Measurements from ENCODE around the gene HIVEP2. TPM values are rescaled to one million over a fixed set of nuclear protein-coding genes. Genes with fewer than 3 reads are reported as not detected.

The HIVEP2 gene
- total RNA-seq, 2 experiments from 2014 or later = 48.4 to 48.6 TPM

GRCh38 chr6:142728910-142729481, 216.0 kb downstream of the HIVEP2 start:
- peak overlapping the region; percentile 1 for H3K27ac Mint-ChIP-seq
- peak overlapping the region; percentile 72 for H3K4me3 Mint-ChIP-seq
- POLR2A ChIA-PET = interaction anchor here (1.2 to 2.0 kb wide), 2 partner anchors 9 to 198 kb away, joined by 3 to 6 read pairs; no protein-coding TSS in a partner anchor
- Histone ChIP-seq H3K4me3 (ENCODE audit: low read length) (peak overlapping the region; percentile 24), H3K36me3 (ENCODE audit: insufficient read depth, low read length) (no peaks in the 10 kb centered on the region), H3K9me3 (ENCODE audit: control insufficient read depth in 1 of 2, insufficient read depth in 1 of 2, low read length in 2 of 2) (no peaks in the 10 kb centered on the region), H3K27ac (ENCODE audit: low read depth in 1 of 2, low read length in 2 of 2) (no peak overlapping the region), H3K27me3 (ENCODE audit: control insufficient read depth in 1 of 2, insufficient read depth in 2 of 2, low read length in 2 of 2) (no peaks in the 10 kb centered on the region), H3K4me1 (ENCODE audit: insufficient read depth, low read length) (peaks cover 11% of the 10 kb centered on the region)
- no peak for ATAC-seq (ENCODE audit: poor library complexity)
- CTCF ChIA-PET = no interaction called here
- TF ChIP-seq, protein P1, sequence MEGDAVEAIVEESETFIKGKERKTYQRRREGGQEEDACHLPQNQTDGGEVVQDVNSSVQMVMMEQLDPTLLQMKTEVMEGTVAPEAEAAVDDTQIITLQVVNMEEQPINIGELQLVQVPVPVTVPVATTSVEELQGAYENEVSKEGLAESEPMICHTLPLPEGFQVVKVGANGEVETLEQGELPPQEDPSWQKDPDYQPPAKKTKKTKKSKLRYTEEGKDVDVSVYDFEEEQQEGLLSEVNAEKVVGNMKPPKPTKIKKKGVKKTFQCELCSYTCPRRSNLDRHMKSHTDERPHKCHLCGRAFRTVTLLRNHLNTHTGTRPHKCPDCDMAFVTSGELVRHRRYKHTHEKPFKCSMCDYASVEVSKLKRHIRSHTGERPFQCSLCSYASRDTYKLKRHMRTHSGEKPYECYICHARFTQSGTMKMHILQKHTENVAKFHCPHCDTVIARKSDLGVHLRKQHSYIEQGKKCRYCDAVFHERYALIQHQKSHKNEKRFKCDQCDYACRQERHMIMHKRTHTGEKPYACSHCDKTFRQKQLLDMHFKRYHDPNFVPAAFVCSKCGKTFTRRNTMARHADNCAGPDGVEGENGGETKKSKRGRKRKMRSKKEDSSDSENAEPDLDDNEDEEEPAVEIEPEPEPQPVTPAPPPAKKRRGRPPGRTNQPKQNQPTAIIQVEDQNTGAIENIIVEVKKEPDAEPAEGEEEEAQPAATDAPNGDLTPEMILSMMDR (IDR thresholded peaks at IDR 0.05) = no peak
- peaks cover 51% of the 10 kb centered on the region for H3K4me1 Mint-ChIP-seq (ENCODE audit: low read depth)
- H3K27me3 Mint-ChIP-seq = no peaks in the 10 kb centered on the region
- no peak for DNase-seq
- H3K9me3 Mint-ChIP-seq = peaks cover 4% of the 10 kb centered on the region
- H3K36me3 Mint-ChIP-seq (ENCODE audit: low read depth) = no peaks in the 10 kb centered on the region
- intact Hi-C loops (cut with DNase I, micrococcal nuclease) = no loop called here

- Histone ChIP-seq H3K4me1 (ENCODE audit: insufficient read depth, low read length) (peaks cover 11% of the 10 kb centered on the region), H3K9me3 (ENCODE audit: control insufficient read depth in 1 of 2, insufficient read depth in 1 of 2, low read length in 2 of 2) (no peaks in the 10 kb centered on the region), H3K36me3 (ENCODE audit: insufficient read depth, low read length) (no peaks in the 10 kb centered on the region), H3K4me3 (ENCODE audit: low read length) (no peak overlapping the region), H3K27me3 (ENCODE audit: control insufficient read depth in 1 of 2, insufficient read depth in 2 of 2, low read length in 2 of 2) (no peaks in the 10 kb centered on the region), H3K27ac (ENCODE audit: low read depth in 1 of 2, low read length in 2 of 2) (no peak overlapping the region)
- peak overlapping the region; percentile 1 for H3K27ac Mint-ChIP-seq
- peaks cover under 1% of the 10 kb centered on the region for H3K9me3 Mint-ChIP-seq
- ATAC-seq (ENCODE audit: poor library complexity) = no peak
- H3K4me1 Mint-ChIP-seq (ENCODE audit: low read depth) = peaks cover 48% of the 10 kb centered on the region
- POLR2A ChIA-PET = interaction anchor here (1.2 to 2.0 kb wide), 2 partner anchors 9 to 199 kb away, joined by 3 to 6 read pairs; no protein-coding TSS in a partner anchor
- DNase-seq = no peak
- H3K36me3 Mint-ChIP-seq (ENCODE audit: low read depth) = no peaks in the 10 kb centered on the region
- H3K27me3 Mint-ChIP-seq = no peaks in the 10 kb centered on the region
- TF ChIP-seq, protein P1 (IDR thresholded peaks at IDR 0.05) = no peak
- peak overlapping the region; percentile 38 for H3K4me3 Mint-ChIP-seq
- CTCF ChIA-PET = no interaction called here
- intact Hi-C loops (cut with DNase I, micrococcal nuclease) = no loop called here
Observed at GRCh38 chr6:142728364-142728763, 216.6 kb downstream of the HIVEP2 start.

- peaks cover 9% of the 10 kb centered on the region for H3K4me1 ChIP-seq (ENCODE audit: insufficient read depth, low read length)
- H3K4me3 ChIP-seq (ENCODE audit: low read length) = no peak overlapping the region
- ATAC-seq (ENCODE audit: poor library complexity) (no peak), DNase-seq (no peak)
- Mint-ChIP-seq H3K4me3 (no peak overlapping the region), H3K4me1 (ENCODE audit: low read depth) (peaks cover 31% of the 10 kb centered on the region), H3K36me3 (ENCODE audit: low read depth) (no peaks in the 10 kb centered on the region), H3K27ac (no peak overlapping the region), H3K9me3 (no peaks in the 10 kb centered on the region), H3K27me3 (no peaks in the 10 kb centered on the region)
- no peaks in the 10 kb centered on the region for H3K9me3 ChIP-seq (ENCODE audit: control insufficient read depth in 1 of 2, insufficient read depth in 1 of 2, low read length in 2 of 2)
- H3K27me3 ChIP-seq (ENCODE audit: control insufficient read depth in 1 of 2, insufficient read depth in 2 of 2, low read length in 2 of 2) = no peaks in the 10 kb centered on the region
- TF ChIP-seq, protein P1 (IDR thresholded peaks at IDR 0.05) = no peak
- POLR2A ChIA-PET = no interaction called here
- CTCF ChIA-PET = no interaction called here
- H3K27ac ChIP-seq (ENCODE audit: low read depth in 1 of 2, low read length in 2 of 2) = no peak overlapping the region
- intact Hi-C loops (cut with DNase I, micrococcal nuclease) = no loop called here
- no peaks in the 10 kb centered on the region for H3K36me3 ChIP-seq (ENCODE audit: insufficient read depth, low read length)
Observed at GRCh38 chr6:142726616-142727015, 218.4 kb downstream of the HIVEP2 start.
